Mesenteric fat pad (tissue), 1 donor: ENCODE results near the gene FAM83E. TPM values are rescaled to one million over a fixed set of nuclear protein-coding genes. Genes with fewer than 3 reads are reported as not detected.
"Not testable (repeated sequence)": the region's sequence is repeated elsewhere in the genome, so short reads cannot be mapped to it uniquely, and the experiment has no call there.

ENCODE experiments used
- DNase-seq: peaks from one replicate; pipeline ENCODE4 v3.0.0-alpha.2; 2020; ENCODE audit warnings: low spot score
- long read RNA-seq: library from polyadenylated mRNA; unstranded; transcript quantifications from one replicate; pipeline ENCODE4 v2.0.0, GENCODE V29; 2020
- total RNA-seq: library from RNA; stranded (reverse); fragmentation: NEBNext Ultra II Directional; extraction: Animal tissue kit (Norgen Biotek cat#: 25700); gene quantifications from one replicate; pipeline ENCODE4 v1.2.1, GENCODE V29; 2021
- donor health status: DM: yes; HTN: yes; CAD: no.

Gene FAM83E
- 0.71 TPM for total RNA-seq
- long read RNA-seq: 0 reads

- no peak for DNase-seq
These were observed at the start of gene FAM83E for GRCh38 chr19:48614436-48615230. TSS of gene FAM83E (minus strand) at chr19:48615076. CDS start at chr19:48613372, 1,704 bp downstream.

GRCh38 chr19:48664476-48664875 is 49.6 kb upstream of the FAM83E start:
- DNase-seq: no peak

GRCh38 chr19:48663667-48664066 is 48.8 kb upstream of the FAM83E start:
- no peak for DNase-seq

- no peak for DNase-seq
These were observed 46.8 kb upstream of the FAM83E start for GRCh38 chr19:48661711-48662090.

- no peak for DNase-seq
These were observed 46.2 kb upstream of the FAM83E start for GRCh38 chr19:48660852-48661710.

- DNase-seq: no peak
These were observed 44.9 kb upstream of the FAM83E start for GRCh38 chr19:48659768-48660167.

- no peak for DNase-seq
These were observed 43.6 kb upstream of the FAM83E start for GRCh38 chr19:48658483-48658882.

GRCh38 chr19:48657828-48658227 is 43.0 kb upstream of the FAM83E start:
- not testable (repeated sequence) for DNase-seq

GRCh38 chr19:48656840-48657474 is 42.1 kb upstream of the FAM83E start:
- no peak for DNase-seq

- no peak for DNase-seq
These were observed 39.6 kb upstream of the FAM83E start for GRCh38 chr19:48654299-48655059.

GRCh38 chr19:48651683-48652048 is 36.8 kb upstream of the FAM83E start:
- DNase-seq: no peak

GRCh38 chr19:48650974-48651682 is 36.3 kb upstream of the FAM83E start:
- DNase-seq: no peak

- DNase-seq: no peak
These were observed 33.3 kb upstream of the FAM83E start for GRCh38 chr19:48648134-48648533.

GRCh38 chr19:48646722-48647216 is 31.9 kb upstream of the FAM83E start:
- DNase-seq: no peak

GRCh38 chr19:48646001-48646721 is 31.3 kb upstream of the FAM83E start, which contains the start of gene CA11:
TSS of gene CA11 (minus strand) at chr19:48646187. CDS start at chr19:48645632, 555 bp downstream.
- DNase-seq: no peak

GRCh38 chr19:48645620-48646000 is 30.7 kb upstream of the FAM83E start:
- DNase-seq: no peak

- no peak for DNase-seq
These were observed 30.2 kb upstream of the FAM83E start for GRCh38 chr19:48644839-48645619.

GRCh38 chr19:48644355-48644754 is 29.5 kb upstream of the FAM83E start:
- no peak for DNase-seq

GRCh38 chr19:48642862-48643261 is 28.0 kb upstream of the FAM83E start:
- no peak for DNase-seq
